NCI-H2029 treated with DMSO at 0.1 percent for 48 hours (cell line): ENCODE results near the gene GSTT4.
"Not testable (repeated sequence)": the region's sequence is repeated elsewhere in the genome, so short reads cannot be mapped to it uniquely, and the experiment has no call there.

Experiments
- DNase-seq: peaks from one replicate; lab custom pipeline; 2025; lab: John Stamatoyannopoulos, UW

The GSTT4 gene

GRCh38 chr22:24005201-24005600 lies at the start of gene GSTT4:
TSS of gene GSTT4 (minus strand) at chr22:24005453. CDS start at chr22:24005356, 97 bp downstream.
- no peak for DNase-seq

- no peak for DNase-seq
Observed at GRCh38 chr22:24054356-24054755, 49.1 kb upstream of the GSTT4 start.

- DNase-seq = no peak
Observed at GRCh38 chr22:24053481-24054226, 48.4 kb upstream of the GSTT4 start.

- no peak for DNase-seq
Observed at GRCh38 chr22:24051568-24051967, 46.3 kb upstream of the GSTT4 start.

GRCh38 chr22:24051028-24051427 lies 45.8 kb upstream of the GSTT4 start:
- DNase-seq = no peak

- DNase-seq = no peak
Observed at GRCh38 chr22:24049978-24050377, 44.7 kb upstream of the GSTT4 start.

GRCh38 chr22:24049211-24049610 lies 44.0 kb upstream of the GSTT4 start:
- no peak for DNase-seq

- no peak for DNase-seq
Observed at GRCh38 chr22:24046024-24046423, 40.8 kb upstream of the GSTT4 start.

- no peak for DNase-seq
Observed at GRCh38 chr22:24043958-24044357, 38.7 kb upstream of the GSTT4 start.

- DNase-seq = not testable (repeated sequence)
Observed at GRCh38 chr22:24043465-24043864, 38.2 kb upstream of the GSTT4 start.

GRCh38 chr22:24040946-24041345 lies 35.7 kb upstream of the GSTT4 start:
- DNase-seq = no peak

GRCh38 chr22:24039046-24039445 lies 33.8 kb upstream of the GSTT4 start:
- no peak for DNase-seq

- DNase-seq = no peak
Observed at GRCh38 chr22:24037851-24038765, 32.9 kb upstream of the GSTT4 start.

- no peak for DNase-seq
Observed at GRCh38 chr22:24035296-24035695, 30.0 kb upstream of the GSTT4 start.

- DNase-seq = no peak
Observed at GRCh38 chr22:24033731-24034130, 28.5 kb upstream of the GSTT4 start.

- no peak for DNase-seq
Observed at GRCh38 chr22:24030186-24030702, 25.0 kb upstream of the GSTT4 start.

GRCh38 chr22:24029304-24029703 lies 24.1 kb upstream of the GSTT4 start:
- DNase-seq = no peak

- DNase-seq = no peak
Observed at GRCh38 chr22:24028533-24028932, 23.3 kb upstream of the GSTT4 start.

GRCh38 chr22:24027991-24028390 lies 22.7 kb upstream of the GSTT4 start:
- DNase-seq = no peak

GRCh38 chr22:24027389-24027975 lies 22.2 kb upstream of the GSTT4 start:
- DNase-seq = no peak

- DNase-seq = no peak
Observed at GRCh38 chr22:24026733-24027132, 21.5 kb upstream of the GSTT4 start.

GRCh38 chr22:24026056-24026455 lies 20.8 kb upstream of the GSTT4 start:
- DNase-seq = no peak

GRCh38 chr22:24025475-24025874 lies 20.2 kb upstream of the GSTT4 start:
- DNase-seq = no peak
